22Rv1 (cell line): ENCODE results near the gene MED7.

Experiments used
- ZFX ChIP-seq: fragments of 450-650 bp; IDR thresholded peaks from 2 replicates; pipeline ENCODE4 v1.6.1; 2017; ENCODE audit warnings: antibody characterized with exemption, borderline replicate concordance
- TF ChIP-seq, protein P1 (sequence below): fragments of 450-650 bp; IDR thresholded peaks from 2 replicates; pipeline ENCODE4 v1.5.1; 2017; ENCODE audit warnings: mild to moderate bottlenecking

DNA sequence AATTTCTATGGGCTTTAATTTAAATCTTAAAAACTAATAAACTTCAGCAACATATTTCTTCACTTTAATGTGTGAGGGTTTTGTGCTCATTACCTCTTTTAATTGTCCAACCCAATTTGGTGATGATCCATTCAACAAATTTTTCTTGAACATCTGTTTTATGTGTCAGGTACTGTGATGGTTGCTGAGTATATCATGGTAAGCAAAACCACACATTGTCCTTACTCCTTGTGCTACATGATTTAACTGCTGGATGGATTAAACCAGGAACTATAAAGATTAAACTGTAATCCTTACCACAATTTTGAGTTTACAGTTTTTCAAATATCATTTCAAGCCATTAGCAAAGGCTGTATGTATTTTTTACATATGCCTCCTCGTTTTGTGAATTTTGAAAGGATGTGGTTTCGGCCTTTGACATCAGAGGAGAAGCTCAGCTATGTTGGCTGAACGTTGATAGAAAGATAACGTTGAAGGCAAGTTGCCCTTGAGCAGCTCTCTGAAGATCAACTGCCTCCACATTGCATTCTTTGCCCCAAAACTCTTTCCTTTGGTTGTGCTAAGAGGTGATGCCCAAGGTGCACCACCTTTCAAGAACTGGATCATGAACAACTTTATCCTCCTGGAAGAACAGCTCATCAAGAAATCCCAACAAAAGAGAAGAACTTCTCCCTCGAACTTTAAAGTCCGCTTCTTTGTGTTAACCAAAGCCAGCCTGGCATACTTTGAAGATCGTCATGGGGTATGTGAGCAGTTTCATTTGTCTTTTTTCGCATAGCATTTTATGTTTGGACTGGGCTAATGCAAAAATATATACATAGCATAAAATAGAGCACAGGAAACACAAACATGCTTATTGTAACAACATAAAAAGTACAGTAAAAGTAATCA is 38.0 kb upstream of the MED7 start, which contains the start of gene ITK:
- TF ChIP-seq, protein P1, sequence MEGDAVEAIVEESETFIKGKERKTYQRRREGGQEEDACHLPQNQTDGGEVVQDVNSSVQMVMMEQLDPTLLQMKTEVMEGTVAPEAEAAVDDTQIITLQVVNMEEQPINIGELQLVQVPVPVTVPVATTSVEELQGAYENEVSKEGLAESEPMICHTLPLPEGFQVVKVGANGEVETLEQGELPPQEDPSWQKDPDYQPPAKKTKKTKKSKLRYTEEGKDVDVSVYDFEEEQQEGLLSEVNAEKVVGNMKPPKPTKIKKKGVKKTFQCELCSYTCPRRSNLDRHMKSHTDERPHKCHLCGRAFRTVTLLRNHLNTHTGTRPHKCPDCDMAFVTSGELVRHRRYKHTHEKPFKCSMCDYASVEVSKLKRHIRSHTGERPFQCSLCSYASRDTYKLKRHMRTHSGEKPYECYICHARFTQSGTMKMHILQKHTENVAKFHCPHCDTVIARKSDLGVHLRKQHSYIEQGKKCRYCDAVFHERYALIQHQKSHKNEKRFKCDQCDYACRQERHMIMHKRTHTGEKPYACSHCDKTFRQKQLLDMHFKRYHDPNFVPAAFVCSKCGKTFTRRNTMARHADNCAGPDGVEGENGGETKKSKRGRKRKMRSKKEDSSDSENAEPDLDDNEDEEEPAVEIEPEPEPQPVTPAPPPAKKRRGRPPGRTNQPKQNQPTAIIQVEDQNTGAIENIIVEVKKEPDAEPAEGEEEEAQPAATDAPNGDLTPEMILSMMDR = no peak
- TF ChIP-seq ZFX = no peak
